HEK293 (cell line): Measurements from ENCODE around the gene MGA.
A peak's percentile ranks its signal among the peaks of the same experiment; 100 is the strongest.

ENCODE experiments used
- CTCF ChIA-PET: fragments of 350-600 bp; formaldehyde crosslinking; extraction: SDS; loops from one replicate; lab custom pipeline; 2021; ENCODE audit warnings: antibody characterized with exemption; lab: Yijun Ruan, JAX
- POLR2A ChIA-PET: fragments of 300-600 bp; formaldehyde crosslinking; extraction: SDS; loops from one replicate; lab custom pipeline; 2020; ENCODE audit warnings: antibody characterized with exemption, inconsistent platforms; lab: Yijun Ruan, JAX
- H3K27ac ChIP-seq: fragments of 200-500 bp; sonication (Bioruptor generic); 2 replicates; pipeline ENCODE4 v1.5.1; 2014; ENCODE audit warnings: low read depth, low read length, control low read depth, inconsistent platforms; ENCODE audit errors: extremely low read depth
- H3K36me3 ChIP-seq, 2 experiments: fragments of 200-500 bp in 1 of 2; sonication (Bioruptor generic) in 1 of 2; 1 replicate in 1 of 2; 2 replicates in 1 of 2; pipeline ENCODE4 v1.5.1; 2014 to 2017; ENCODE audit warnings: inconsistent platforms in 2 of 2, low read length in 2 of 2; ENCODE audit not compliant: control insufficient read depth in 2 of 2, insufficient read depth in 1 of 2
- H3K4me1 ChIP-seq: fragments of 200-500 bp; sonication (Bioruptor generic); 2 replicates; pipeline ENCODE4 v1.5.1; 2014; ENCODE audit warnings: mild to moderate bottlenecking, low read length, inconsistent platforms; ENCODE audit not compliant: control insufficient read depth, insufficient read depth
- H3K4me3 ChIP-seq: 2 replicates; pipeline ENCODE4 v1.5.1; 2011; ENCODE audit warnings: low read depth, mild to moderate bottlenecking, control low read depth, low read length, moderate library complexity
- H3K9me3 ChIP-seq: fragments of 200-500 bp; sonication (Bioruptor generic); 2 replicates; pipeline ENCODE4 v1.5.1; 2014; ENCODE audit warnings: low read depth, low read length, inconsistent platforms; ENCODE audit not compliant: control insufficient read depth, insufficient read depth
- IKZF3 ChIP-seq: fragments of 450-650 bp; IDR thresholded peaks from 2 replicates; pipeline ENCODE4 v1.5.0; 2018; ENCODE audit warnings: missing biosample characterization, mild to moderate bottlenecking, missing genetic modification characterization, moderate library complexity
- KLF8 ChIP-seq: fragments of 450-650 bp; formaldehyde crosslinking; IDR thresholded peaks from 2 replicates; pipeline ENCODE4 v1.5.1; 2016; ENCODE audit warnings: missing biosample characterization, missing genetic modification characterization
- TCF7L2 ChIP-seq: IDR thresholded peaks from 2 replicates; pipeline ENCODE4 v1.6.1; 2011; ENCODE audit warnings: low read depth, mild to moderate bottlenecking, inconsistent platforms, low read length, moderate library complexity, borderline replicate concordance
- ZBTB48 ChIP-seq: fragments of 450-650 bp; formaldehyde crosslinking; IDR thresholded peaks from 2 replicates; pipeline ENCODE4 v1.5.1; 2016; ENCODE audit warnings: missing biosample characterization, missing genetic modification characterization
- ZIC2 ChIP-seq: fragments of 450-650 bp; formaldehyde crosslinking; IDR thresholded peaks from 2 replicates; pipeline ENCODE4 v1.5.1; 2016; ENCODE audit warnings: missing biosample characterization, missing genetic modification characterization
- ZNF10 ChIP-seq: fragments of 450-650 bp; formaldehyde crosslinking; IDR thresholded peaks from 2 replicates; pipeline ENCODE4 v1.5.1; 2017; ENCODE audit warnings: missing biosample characterization, missing genetic modification characterization
- ZNF146 ChIP-seq: fragments of 450-650 bp; formaldehyde crosslinking; IDR thresholded peaks from 2 replicates; pipeline ENCODE4 v1.5.1; 2016; ENCODE audit warnings: missing biosample characterization, missing genetic modification characterization
- ZNF2 ChIP-seq: fragments of 450-650 bp; formaldehyde crosslinking; IDR thresholded peaks from 2 replicates; pipeline ENCODE4 v1.5.1; 2016; ENCODE audit warnings: missing biosample characterization, missing genetic modification characterization
- ZNF202 ChIP-seq: fragments of 450-650 bp; formaldehyde crosslinking; IDR thresholded peaks from 2 replicates; pipeline ENCODE4 v1.5.1; 2016; ENCODE audit warnings: missing biosample characterization, missing genetic modification characterization, borderline replicate concordance
- ZNF221 ChIP-seq: fragments of 450-650 bp; formaldehyde crosslinking; IDR thresholded peaks from 2 replicates; pipeline ENCODE4 v1.5.1; 2017; ENCODE audit warnings: missing biosample characterization, missing genetic modification characterization, borderline replicate concordance
- ZNF223 ChIP-seq: fragments of 450-650 bp; formaldehyde crosslinking; IDR thresholded peaks from 2 replicates; pipeline ENCODE4 v1.5.1; 2016; ENCODE audit warnings: missing biosample characterization, missing genetic modification characterization
- ZNF239 ChIP-seq: fragments of 450-650 bp; formaldehyde crosslinking; IDR thresholded peaks from 2 replicates; pipeline ENCODE4 v1.5.1; 2016; ENCODE audit warnings: missing biosample characterization, missing genetic modification characterization
- ZNF324 ChIP-seq: fragments of 450-650 bp; formaldehyde crosslinking; IDR thresholded peaks from 2 replicates; pipeline ENCODE4 v1.5.1; 2016; ENCODE audit warnings: missing biosample characterization, missing genetic modification characterization
- ZNF394 ChIP-seq: fragments of 450-650 bp; formaldehyde crosslinking; IDR thresholded peaks from 2 replicates; pipeline ENCODE4 v1.5.1; 2016; ENCODE audit warnings: missing biosample characterization, missing genetic modification characterization, mild to moderate bottlenecking, moderate library complexity, borderline replicate concordance
- ZNF510 ChIP-seq: fragments of 450-650 bp; formaldehyde crosslinking; IDR thresholded peaks from 2 replicates; pipeline ENCODE4 v1.5.1; 2018; ENCODE audit warnings: mild to moderate bottlenecking, missing genetic modification characterization, missing biosample characterization; ENCODE audit not compliant: insufficient replicate concordance
- ZNF561 ChIP-seq: fragments of 450-650 bp; IDR thresholded peaks from 2 replicates; pipeline ENCODE4 v1.5.1; 2018; ENCODE audit warnings: missing biosample characterization, missing genetic modification characterization, borderline replicate concordance
- ZNF623 ChIP-seq: fragments of 450-650 bp; formaldehyde crosslinking; IDR thresholded peaks from 2 replicates; pipeline ENCODE4 v1.5.1; 2016; ENCODE audit warnings: missing biosample characterization, missing genetic modification characterization
- ZNF624 ChIP-seq: fragments of 450-650 bp; formaldehyde crosslinking; IDR thresholded peaks from 2 replicates; pipeline ENCODE4 v1.5.1; 2017; ENCODE audit warnings: missing biosample characterization, missing genetic modification characterization
- ZNF645 ChIP-seq: fragments of 450-650 bp; formaldehyde crosslinking; IDR thresholded peaks from 2 replicates; pipeline ENCODE4; 2016; ENCODE audit warnings: missing biosample characterization, missing genetic modification characterization
- TF ChIP-seq, protein P1 (sequence below): fragments of 450-650 bp; formaldehyde crosslinking; IDR thresholded peaks from 2 replicates; pipeline ENCODE4 v1.5.1; 2016; ENCODE audit warnings: missing biosample characterization, missing genetic modification characterization
- TF ChIP-seq, protein P2 (sequence below): fragments of 450-650 bp; formaldehyde crosslinking; IDR thresholded peaks from 2 replicates; pipeline ENCODE4 v1.5.0; 2017; ENCODE audit warnings: missing biosample characterization, missing genetic modification characterization, borderline replicate concordance
- TF ChIP-seq, protein P3 (sequence below): fragments of 450-650 bp; formaldehyde crosslinking; IDR thresholded peaks from 2 replicates; pipeline ENCODE4 v1.5.1; 2016; ENCODE audit warnings: missing biosample characterization, missing genetic modification characterization
- TF ChIP-seq, protein P4 (sequence below): fragments of 450-650 bp; formaldehyde crosslinking; IDR thresholded peaks from 2 replicates; pipeline ENCODE4 v1.5.1; 2016; ENCODE audit warnings: missing biosample characterization, missing genetic modification characterization
- TF ChIP-seq, protein P5 (sequence below): fragments of 450-650 bp; IDR thresholded peaks from 2 replicates; pipeline ENCODE4 v1.5.1; 2018; ENCODE audit warnings: missing biosample characterization, mild to moderate bottlenecking, missing genetic modification characterization

The MGA gene

DNA sequence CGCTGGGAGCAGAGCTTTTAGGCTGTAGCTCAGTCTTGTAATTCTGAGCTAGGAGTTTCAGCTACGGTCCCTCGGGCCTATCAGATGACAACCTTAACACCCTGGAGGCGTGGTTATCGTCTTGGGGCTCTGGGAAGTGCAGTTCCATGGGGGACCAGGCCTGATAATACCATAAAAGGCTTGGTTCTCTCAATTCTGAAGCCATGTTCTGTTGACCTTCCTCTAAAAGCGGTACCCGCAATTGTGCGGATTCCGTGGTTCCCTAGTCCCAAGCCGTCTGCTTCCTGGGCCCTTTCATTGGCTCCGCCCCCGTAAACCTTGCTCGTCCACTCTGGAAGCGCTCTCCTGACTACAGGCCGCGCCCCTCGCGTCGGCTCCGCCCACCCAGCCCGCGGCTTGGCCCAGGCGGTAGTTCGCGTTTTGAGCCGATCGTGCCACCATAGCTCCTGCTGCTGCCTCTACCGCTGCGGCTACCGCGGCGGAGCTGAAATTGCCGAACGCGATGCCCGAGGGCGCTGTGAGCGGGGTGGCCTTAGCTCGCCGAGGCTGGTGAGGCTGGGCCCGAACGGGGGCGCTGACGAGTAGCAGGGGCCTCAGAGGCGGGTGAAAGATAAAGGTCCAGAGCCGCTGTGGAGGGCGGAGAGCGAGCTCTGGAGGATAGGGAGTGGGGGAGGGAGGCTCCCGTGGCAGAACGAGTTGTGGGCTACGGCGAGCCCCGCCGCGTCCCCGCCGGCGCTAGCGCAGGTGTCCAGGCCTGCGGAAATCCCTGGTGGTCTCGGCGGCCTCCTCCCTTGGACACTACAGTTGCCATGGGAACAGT lies 114.1 kb downstream of the MGA start, which contains the start of gene MAPKBP1:
TSS of gene MAPKBP1 (plus strand) at position 423 of the 820 bp plus-strand sequence. CDS start 792 bp downstream, outside the sequence.
- Histone ChIP-seq H3K4me1 (peaks cover 3% of the 10 kb centered on the region; the same call in 1 of the 2 replicates), H3K36me3 (no peaks in the 10 kb centered on the region), H3K4me3 (peak within 1 kb of the TSS; percentile 69), H3K9me3 (no peaks in the 10 kb centered on the region), H3K27ac (peak within 1 kb of the TSS; percentile 56)
- POLR2A ChIA-PET, result interaction anchor here (0.6 to 1.6 kb wide), 15 partner anchors 10 to 231 kb away, joined by 3 to 8 read pairs (median 4); partner anchors contain the start of genes EHD4 and RPAP1
- CTCF ChIA-PET, result interaction anchor here (0.6 to 7.2 kb wide), 20 partner anchors 10 to 316 kb away, joined by 3 to 100 read pairs (median 4); no protein-coding TSS in a partner anchor
- TF ChIP-seq ZNF623 (tag by site-specific recombination), result no peak
- TF ChIP-seq ZNF561 (tag by site-specific recombination), result peak; percentile 45; the same call in 1 of the 2 replicates
- TF ChIP-seq ZNF10 (tag by site-specific recombination), result no peak
- TF ChIP-seq, protein P1, sequence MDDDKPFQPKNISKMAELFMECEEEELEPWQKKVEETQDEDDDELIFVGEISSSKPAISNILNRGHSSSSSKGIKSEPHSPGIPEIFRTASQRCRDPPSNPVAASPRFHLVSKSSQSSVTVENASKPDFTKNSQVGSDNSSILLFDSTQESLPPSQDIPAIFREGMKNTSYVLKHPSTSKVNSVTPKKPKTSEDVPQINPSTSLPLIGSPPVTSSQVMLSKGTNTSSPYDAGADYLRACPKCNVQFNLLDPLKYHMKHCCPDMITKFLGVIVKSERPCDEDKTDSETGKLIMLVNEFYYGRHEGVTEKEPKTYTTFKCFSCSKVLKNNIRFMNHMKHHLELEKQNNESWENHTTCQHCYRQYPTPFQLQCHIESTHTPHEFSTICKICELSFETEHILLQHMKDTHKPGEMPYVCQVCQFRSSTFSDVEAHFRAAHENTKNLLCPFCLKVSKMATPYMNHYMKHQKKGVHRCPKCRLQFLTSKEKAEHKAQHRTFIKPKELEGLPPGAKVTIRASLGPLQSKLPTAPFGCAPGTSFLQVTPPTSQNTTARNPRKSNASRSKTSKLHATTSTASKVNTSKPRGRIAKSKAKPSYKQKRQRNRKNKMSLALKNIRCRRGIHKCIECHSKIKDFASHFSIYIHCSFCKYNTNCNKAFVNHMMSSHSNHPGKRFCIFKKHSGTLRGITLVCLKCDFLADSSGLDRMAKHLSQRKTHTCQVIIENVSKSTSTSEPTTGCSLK (tag by site-specific recombination), result no peak
- no peak; the same call in none of the 2 replicates for TF ChIP-seq ZBTB48 (tag by site-specific recombination)
- peak; percentile 58; the same call in 1 of the 2 replicates for TF ChIP-seq KLF8 (tag by site-specific recombination)
- TF ChIP-seq ZNF2 (tag by site-specific recombination), result peak; percentile 88
- no peak for TF ChIP-seq ZNF221 (tag by site-specific recombination)
- peak; percentile 74 for TF ChIP-seq IKZF3 (tag by site-specific recombination)
- TF ChIP-seq ZIC2, result peak; percentile 71
- TF ChIP-seq ZNF324 (tag by site-specific recombination), result peak; percentile 87; the same call in 1 of the 2 replicates
- TF ChIP-seq ZNF146 (tag by site-specific recombination), result no peak
- TF ChIP-seq ZNF394 (tag by site-specific recombination), result peak; percentile 36; the same call in 1 of the 2 replicates
- TF ChIP-seq ZNF645 (tag by site-specific recombination), result no peak
- no peak for TF ChIP-seq ZNF624 (tag by site-specific recombination)
- TF ChIP-seq, protein P2, sequence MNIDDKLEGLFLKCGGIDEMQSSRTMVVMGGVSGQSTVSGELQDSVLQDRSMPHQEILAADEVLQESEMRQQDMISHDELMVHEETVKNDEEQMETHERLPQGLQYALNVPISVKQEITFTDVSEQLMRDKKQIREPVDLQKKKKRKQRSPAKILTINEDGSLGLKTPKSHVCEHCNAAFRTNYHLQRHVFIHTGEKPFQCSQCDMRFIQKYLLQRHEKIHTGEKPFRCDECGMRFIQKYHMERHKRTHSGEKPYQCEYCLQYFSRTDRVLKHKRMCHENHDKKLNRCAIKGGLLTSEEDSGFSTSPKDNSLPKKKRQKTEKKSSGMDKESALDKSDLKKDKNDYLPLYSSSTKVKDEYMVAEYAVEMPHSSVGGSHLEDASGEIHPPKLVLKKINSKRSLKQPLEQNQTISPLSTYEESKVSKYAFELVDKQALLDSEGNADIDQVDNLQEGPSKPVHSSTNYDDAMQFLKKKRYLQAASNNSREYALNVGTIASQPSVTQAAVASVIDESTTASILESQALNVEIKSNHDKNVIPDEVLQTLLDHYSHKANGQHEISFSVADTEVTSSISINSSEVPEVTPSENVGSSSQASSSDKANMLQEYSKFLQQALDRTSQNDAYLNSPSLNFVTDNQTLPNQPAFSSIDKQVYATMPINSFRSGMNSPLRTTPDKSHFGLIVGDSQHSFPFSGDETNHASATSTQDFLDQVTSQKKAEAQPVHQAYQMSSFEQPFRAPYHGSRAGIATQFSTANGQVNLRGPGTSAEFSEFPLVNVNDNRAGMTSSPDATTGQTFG (tag by site-specific recombination), result no peak
- TF ChIP-seq ZNF202 (tag by site-specific recombination), result no peak
- TF ChIP-seq TCF7L2, result no peak
- no peak for TF ChIP-seq ZNF239 (tag by site-specific recombination)
- peak; percentile 92 for TF ChIP-seq ZNF223 (tag by site-specific recombination)
- TF ChIP-seq, protein P3, sequence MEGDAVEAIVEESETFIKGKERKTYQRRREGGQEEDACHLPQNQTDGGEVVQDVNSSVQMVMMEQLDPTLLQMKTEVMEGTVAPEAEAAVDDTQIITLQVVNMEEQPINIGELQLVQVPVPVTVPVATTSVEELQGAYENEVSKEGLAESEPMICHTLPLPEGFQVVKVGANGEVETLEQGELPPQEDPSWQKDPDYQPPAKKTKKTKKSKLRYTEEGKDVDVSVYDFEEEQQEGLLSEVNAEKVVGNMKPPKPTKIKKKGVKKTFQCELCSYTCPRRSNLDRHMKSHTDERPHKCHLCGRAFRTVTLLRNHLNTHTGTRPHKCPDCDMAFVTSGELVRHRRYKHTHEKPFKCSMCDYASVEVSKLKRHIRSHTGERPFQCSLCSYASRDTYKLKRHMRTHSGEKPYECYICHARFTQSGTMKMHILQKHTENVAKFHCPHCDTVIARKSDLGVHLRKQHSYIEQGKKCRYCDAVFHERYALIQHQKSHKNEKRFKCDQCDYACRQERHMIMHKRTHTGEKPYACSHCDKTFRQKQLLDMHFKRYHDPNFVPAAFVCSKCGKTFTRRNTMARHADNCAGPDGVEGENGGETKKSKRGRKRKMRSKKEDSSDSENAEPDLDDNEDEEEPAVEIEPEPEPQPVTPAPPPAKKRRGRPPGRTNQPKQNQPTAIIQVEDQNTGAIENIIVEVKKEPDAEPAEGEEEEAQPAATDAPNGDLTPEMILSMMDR (tag by site-specific recombination), result peak; percentile 99
- TF ChIP-seq, protein P4, sequence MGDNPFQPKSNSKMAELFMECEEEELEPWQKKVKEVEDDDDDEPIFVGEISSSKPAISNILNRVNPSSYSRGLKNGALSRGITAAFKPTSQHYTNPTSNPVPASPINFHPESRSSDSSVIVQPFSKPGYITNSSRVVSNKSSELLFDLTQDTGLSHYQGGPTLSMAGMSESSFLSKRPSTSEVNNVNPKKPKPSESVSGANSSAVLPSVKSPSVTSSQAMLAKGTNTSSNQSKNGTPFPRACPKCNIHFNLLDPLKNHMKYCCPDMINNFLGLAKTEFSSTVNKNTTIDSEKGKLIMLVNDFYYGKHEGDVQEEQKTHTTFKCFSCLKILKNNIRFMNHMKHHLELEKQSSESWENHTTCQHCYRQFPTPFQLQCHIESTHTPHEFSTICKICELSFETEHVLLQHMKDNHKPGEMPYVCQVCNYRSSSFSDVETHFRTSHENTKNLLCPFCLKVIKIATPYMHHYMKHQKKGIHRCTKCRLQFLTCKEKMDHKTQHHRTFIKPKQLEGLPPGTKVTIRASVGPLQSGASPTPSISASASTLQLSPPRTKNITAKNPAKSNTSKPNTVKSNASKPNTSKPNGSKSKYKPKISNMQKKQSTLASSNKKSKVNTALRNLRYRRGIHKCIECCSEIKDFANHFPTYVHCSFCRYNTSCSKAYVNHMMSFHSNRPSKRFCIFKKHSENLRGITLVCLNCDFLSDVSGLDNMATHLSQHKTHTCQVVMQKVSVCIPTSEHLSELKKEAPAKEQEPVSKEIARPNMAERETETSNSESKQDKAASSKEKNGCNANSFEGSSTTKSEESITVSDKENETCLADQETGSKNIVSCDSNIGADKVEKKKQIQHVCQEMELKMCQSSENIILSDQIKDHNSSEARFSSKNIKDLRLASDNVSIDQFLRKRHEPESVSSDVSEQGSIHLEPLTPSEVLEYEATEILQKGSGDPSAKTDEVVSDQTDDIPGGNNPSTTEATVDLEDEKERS, result no peak
- TF ChIP-seq ZNF510 (tag by site-specific recombination), result no peak
- TF ChIP-seq, protein P5, sequence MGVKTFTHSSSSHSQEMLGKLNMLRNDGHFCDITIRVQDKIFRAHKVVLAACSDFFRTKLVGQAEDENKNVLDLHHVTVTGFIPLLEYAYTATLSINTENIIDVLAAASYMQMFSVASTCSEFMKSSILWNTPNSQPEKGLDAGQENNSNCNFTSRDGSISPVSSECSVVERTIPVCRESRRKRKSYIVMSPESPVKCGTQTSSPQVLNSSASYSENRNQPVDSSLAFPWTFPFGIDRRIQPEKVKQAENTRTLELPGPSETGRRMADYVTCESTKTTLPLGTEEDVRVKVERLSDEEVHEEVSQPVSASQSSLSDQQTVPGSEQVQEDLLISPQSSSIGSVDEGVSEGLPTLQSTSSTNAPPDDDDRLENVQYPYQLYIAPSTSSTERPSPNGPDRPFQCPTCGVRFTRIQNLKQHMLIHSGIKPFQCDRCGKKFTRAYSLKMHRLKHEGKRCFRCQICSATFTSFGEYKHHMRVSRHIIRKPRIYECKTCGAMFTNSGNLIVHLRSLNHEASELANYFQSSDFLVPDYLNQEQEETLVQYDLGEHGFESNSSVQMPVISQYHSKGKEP (tag by site-specific recombination), result peak; percentile 68
